WTC11 (cell line): ENCODE measurements around the gene SH3TC1. TPM values are rescaled to one million over a fixed set of nuclear protein-coding genes. Genes with fewer than 3 reads are reported as not detected.

Experiments used
- ATAC-seq: fragments of 200-7000 bp; cut with Tn5 transposase; 2 replicates; pipeline ENCODE4 v1.10.0; 2021; ENCODE audit warnings: mild to moderate bottlenecking, moderate library complexity
- CTCF ChIA-PET: fragments of 300-600 bp; sonication (Branson Sonifier 250); formaldehyde crosslinking; loops from one replicate; lab custom pipeline; 2021; ENCODE audit warnings: antibody characterized with exemption; lab: Charles Lee
- POLR2A ChIA-PET: fragments of 350-600 bp; sonication (Branson Sonifier 250); formaldehyde crosslinking; loops from one replicate; lab custom pipeline; 2021; ENCODE audit warnings: antibody characterized with exemption; lab: Charles Lee
- DNase-seq: peaks from one replicate; pipeline ENCODE4 v3.0.0; 2021; ENCODE audit warnings: low spot score
- H3K27ac Mint-ChIP-seq: 2 replicates; pipeline ENCODE4 v1.8.0; 2021; ENCODE audit warnings: mixed read lengths
- H3K27me3 Mint-ChIP-seq: 2 replicates; pipeline ENCODE4 v1.8.0; 2021; ENCODE audit warnings: low read depth, mild to moderate bottlenecking, moderate library complexity, mixed read lengths
- H3K36me3 Mint-ChIP-seq: 2 replicates; pipeline ENCODE4 v1.8.0; 2021; ENCODE audit warnings: mixed read lengths
- H3K4me1 Mint-ChIP-seq: 2 replicates; pipeline ENCODE4 v1.8.0; 2022; ENCODE audit warnings: mixed read lengths
- H3K4me3 Mint-ChIP-seq: 2 replicates; pipeline ENCODE4 v1.8.0; 2021; ENCODE audit warnings: mild to moderate bottlenecking, moderate library complexity, mixed read lengths
- H3K9me3 Mint-ChIP-seq: 2 replicates; pipeline ENCODE4 v1.8.0; 2021; ENCODE audit warnings: mixed read lengths
- AR ChIP-seq: fragments of 250-450 bp; sonication (Bioruptor Pico); IDR thresholded peaks from 2 replicates; pipeline ENCODE4 v1.9.0; 2021; ENCODE audit warnings: mild to moderate bottlenecking
- ARID4B ChIP-seq: sonication (generic); formaldehyde crosslinking; IDR thresholded peaks from 2 replicates; pipeline ENCODE4 v1.8.0; 2023; ENCODE audit warnings: missing genetic modification reagents, mild to moderate bottlenecking, borderline replicate concordance
- CREB1 ChIP-seq: sonication (generic); formaldehyde crosslinking; IDR thresholded peaks from 2 replicates; pipeline ENCODE4 v1.8.0; 2023; ENCODE audit warnings: mild to moderate bottlenecking, missing genetic modification reagents
- GABPB1 ChIP-seq: sonication (generic); formaldehyde crosslinking; IDR thresholded peaks from 2 replicates; pipeline ENCODE4 v1.8.1; 2023; ENCODE audit warnings: mild to moderate bottlenecking, missing genetic modification reagents
- JAZF1 ChIP-seq: fragments of 250-450 bp; sonication (Bioruptor Pico); IDR thresholded peaks from 2 replicates; pipeline ENCODE4 v1.9.0; 2021; ENCODE audit warnings: moderate library complexity, mild to moderate bottlenecking, inconsistent platforms
- NFYB ChIP-seq: sonication (generic); formaldehyde crosslinking; conservative IDR thresholded peaks from 2 replicates; pipeline ENCODE4 v1.8.0; 2022; ENCODE audit warnings: low read depth, missing genetic modification reagents
- NR1H2 ChIP-seq: sonication (generic); formaldehyde crosslinking; IDR thresholded peaks from 2 replicates; pipeline ENCODE4 v1.9.0; 2021; ENCODE audit warnings: mild to moderate bottlenecking, moderate library complexity, missing genetic modification reagents
- SMAD3 ChIP-seq: sonication (generic); formaldehyde crosslinking; IDR thresholded peaks from 2 replicates; pipeline ENCODE4 v1.8.0; 2022; ENCODE audit warnings: missing genetic modification reagents, mild to moderate bottlenecking, borderline replicate concordance
- SOX15 ChIP-seq: fragments of 250-450 bp; sonication (Bioruptor Pico); IDR thresholded peaks from 2 replicates; pipeline ENCODE4 v1.9.0; 2021; ENCODE audit warnings: mild to moderate bottlenecking
- ZNF423 ChIP-seq: fragments of 250-450 bp; sonication (Bioruptor Pico); IDR thresholded peaks from 2 replicates; pipeline ENCODE4 v2.1.2; 2022; ENCODE audit warnings: mild to moderate bottlenecking, moderate library complexity
- total RNA-seq: library from RNA; stranded (reverse); gene quantifications from 3 replicates; pipeline ENCODE4 v1.2.3, GENCODE V29; 2021
- TF ChIP-seq, protein P1 (sequence below): fragments of 250-450 bp; sonication (Bioruptor Pico); IDR thresholded peaks from 2 replicates; pipeline ENCODE4 v2.1.2; 2022; ENCODE audit warnings: mild to moderate bottlenecking, moderate library complexity
- TF ChIP-seq, protein P2 (sequence below): sonication (generic); formaldehyde crosslinking; IDR thresholded peaks from 2 replicates; pipeline ENCODE4 v1.8.1; 2023; ENCODE audit warnings: mild to moderate bottlenecking, missing genetic modification reagents, borderline replicate concordance
- TF ChIP-seq, protein P3 (sequence below): sonication (generic); formaldehyde crosslinking; IDR thresholded peaks from 2 replicates; pipeline ENCODE4 v1.8.0; 2022; ENCODE audit warnings: mild to moderate bottlenecking, missing genetic modification reagents

The SH3TC1 gene
- total RNA-seq, 1 experiment from 2014 or later = 0.42 TPM

DNA sequence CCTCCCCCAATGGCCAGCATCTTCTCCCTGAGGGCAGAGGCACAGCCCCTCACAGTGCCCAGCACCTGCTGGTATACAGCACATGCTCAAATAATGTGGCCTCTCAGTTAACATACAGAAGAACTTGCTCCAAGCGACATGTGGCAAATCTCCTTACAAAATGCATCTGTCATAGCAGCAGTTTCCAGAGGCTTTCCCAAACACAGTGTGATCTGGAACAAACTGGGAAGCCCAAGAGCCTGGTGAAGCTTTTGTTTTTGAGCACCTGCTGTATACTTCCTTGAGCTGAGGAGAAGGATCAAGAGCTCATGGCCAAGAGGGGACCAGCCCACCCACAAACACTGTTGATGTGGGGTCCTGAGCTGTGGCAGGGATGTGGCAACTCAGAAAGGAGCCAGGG, 35.6 kb downstream of the SH3TC1 start (continued):
- no peak for TF ChIP-seq NR1H2
- TF ChIP-seq SMAD3 = no peak
- TF ChIP-seq ZNF423 = no peak
- no peak for TF ChIP-seq JAZF1 (CRISPR knock-in tag)
- TF ChIP-seq, protein P1, sequence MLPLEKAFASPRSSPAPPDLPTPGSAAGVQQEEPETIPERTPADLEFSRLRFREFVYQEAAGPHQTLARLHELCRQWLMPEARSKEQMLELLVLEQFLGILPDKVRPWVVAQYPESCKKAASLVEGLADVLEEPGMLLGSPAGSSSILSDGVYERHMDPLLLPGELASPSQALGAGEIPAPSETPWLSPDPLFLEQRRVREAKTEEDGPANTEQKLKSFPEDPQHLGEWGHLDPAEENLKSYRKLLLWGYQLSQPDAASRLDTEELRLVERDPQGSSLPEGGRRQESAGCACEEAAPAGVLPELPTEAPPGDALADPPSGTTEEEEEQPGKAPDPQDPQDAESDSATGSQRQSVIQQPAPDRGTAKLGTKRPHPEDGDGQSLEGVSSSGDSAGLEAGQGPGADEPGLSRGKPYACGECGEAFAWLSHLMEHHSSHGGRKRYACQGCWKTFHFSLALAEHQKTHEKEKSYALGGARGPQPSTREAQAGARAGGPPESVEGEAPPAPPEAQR (CRISPR knock-in tag) = no peak
- TF ChIP-seq SOX15 (CRISPR knock-in tag) = no peak

GRCh38 chr4:8235224-8235623, 36.1 kb downstream of the SH3TC1 start:
- no peak overlapping the region for H3K4me3 Mint-ChIP-seq
- no peak for TF ChIP-seq ARID4B (CRISPR knock-in tag)
- H3K4me1 Mint-ChIP-seq = no peaks in the 10 kb centered on the region

GRCh38 chr4:8235686-8236085, 36.6 kb downstream of the SH3TC1 start:
- Mint-ChIP-seq H3K4me1 (no peaks in the 10 kb centered on the region), H3K27me3 (no peaks in the 10 kb centered on the region), H3K36me3 (no peaks in the 10 kb centered on the region), H3K27ac (no peak overlapping the region), H3K4me3 (no peak overlapping the region), H3K9me3 (no peaks in the 10 kb centered on the region)
- CTCF ChIA-PET = interaction anchor here (0.9 to 5.2 kb wide), 6 partner anchors 10 to 372 kb away, joined by 3 to 87 read pairs (median 7); no protein-coding TSS in a partner anchor
- DNase-seq (no peak), ATAC-seq (no peak)
- TF ChIP-seq AR (no peak), NFYB (CRISPR knock-in tag) (no peak), CREB1 (no peak), GABPB1 (CRISPR knock-in tag) (no peak)
- TF ChIP-seq, protein P2, sequence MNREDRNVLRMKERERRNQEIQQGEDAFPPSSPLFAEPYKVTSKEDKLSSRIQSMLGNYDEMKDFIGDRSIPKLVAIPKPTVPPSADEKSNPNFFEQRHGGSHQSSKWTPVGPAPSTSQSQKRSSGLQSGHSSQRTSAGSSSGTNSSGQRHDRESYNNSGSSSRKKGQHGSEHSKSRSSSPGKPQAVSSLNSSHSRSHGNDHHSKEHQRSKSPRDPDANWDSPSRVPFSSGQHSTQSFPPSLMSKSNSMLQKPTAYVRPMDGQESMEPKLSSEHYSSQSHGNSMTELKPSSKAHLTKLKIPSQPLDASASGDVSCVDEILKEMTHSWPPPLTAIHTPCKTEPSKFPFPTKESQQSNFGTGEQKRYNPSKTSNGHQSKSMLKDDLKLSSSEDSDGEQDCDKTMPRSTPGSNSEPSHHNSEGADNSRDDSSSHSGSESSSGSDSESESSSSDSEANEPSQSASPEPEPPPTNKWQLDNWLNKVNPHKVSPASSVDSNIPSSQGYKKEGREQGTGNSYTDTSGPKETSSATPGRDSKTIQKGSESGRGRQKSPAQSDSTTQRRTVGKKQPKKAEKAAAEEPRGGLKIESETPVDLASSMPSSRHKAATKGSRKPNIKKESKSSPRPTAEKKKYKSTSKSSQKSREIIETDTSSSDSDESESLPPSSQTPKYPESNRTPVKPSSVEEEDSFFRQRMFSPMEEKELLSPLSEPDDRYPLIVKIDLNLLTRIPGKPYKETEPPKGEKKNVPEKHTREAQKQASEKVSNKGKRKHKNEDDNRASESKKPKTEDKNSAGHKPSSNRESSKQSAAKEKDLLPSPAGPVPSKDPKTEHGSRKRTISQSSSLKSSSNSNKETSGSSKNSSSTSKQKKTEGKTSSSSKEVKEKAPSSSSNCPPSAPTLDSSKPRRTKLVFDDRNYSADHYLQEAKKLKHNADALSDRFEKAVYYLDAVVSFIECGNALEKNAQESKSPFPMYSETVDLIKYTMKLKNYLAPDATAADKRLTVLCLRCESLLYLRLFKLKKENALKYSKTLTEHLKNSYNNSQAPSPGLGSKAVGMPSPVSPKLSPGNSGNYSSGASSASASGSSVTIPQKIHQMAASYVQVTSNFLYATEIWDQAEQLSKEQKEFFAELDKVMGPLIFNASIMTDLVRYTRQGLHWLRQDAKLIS (CRISPR knock-in tag) = no peak
- TF ChIP-seq, protein P3, sequence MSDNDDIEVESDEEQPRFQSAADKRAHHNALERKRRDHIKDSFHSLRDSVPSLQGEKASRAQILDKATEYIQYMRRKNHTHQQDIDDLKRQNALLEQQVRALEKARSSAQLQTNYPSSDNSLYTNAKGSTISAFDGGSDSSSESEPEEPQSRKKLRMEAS (CRISPR knock-in tag) = no peak
- POLR2A ChIA-PET = no interaction called here

More at GRCh38 chr4:8235224-8235623, 36.1 kb downstream of the SH3TC1 start:
- no peaks in the 10 kb centered on the region for H3K36me3 Mint-ChIP-seq
- H3K27ac Mint-ChIP-seq = no peak overlapping the region
- no peaks in the 10 kb centered on the region for H3K27me3 Mint-ChIP-seq
- ATAC-seq (no peak), DNase-seq (no peak)
- no peaks in the 10 kb centered on the region for H3K9me3 Mint-ChIP-seq
- ChIA-PET CTCF (interaction anchor here (1.7 to 5.2 kb wide), 4 partner anchors 9 to 372 kb away, joined by 4 to 87 read pairs (median 8); no protein-coding TSS in a partner anchor), POLR2A (no interaction called here)
